Measurements from ENCODE around the gene APP. TPM values are rescaled to one million over a fixed set of nuclear protein-coding genes. Genes with fewer than 3 reads are reported as not detected.

The APP gene
- total and polyA plus RNA-seq, 12 donors, result 106 to 434 (median 389) TPM

DNA sequence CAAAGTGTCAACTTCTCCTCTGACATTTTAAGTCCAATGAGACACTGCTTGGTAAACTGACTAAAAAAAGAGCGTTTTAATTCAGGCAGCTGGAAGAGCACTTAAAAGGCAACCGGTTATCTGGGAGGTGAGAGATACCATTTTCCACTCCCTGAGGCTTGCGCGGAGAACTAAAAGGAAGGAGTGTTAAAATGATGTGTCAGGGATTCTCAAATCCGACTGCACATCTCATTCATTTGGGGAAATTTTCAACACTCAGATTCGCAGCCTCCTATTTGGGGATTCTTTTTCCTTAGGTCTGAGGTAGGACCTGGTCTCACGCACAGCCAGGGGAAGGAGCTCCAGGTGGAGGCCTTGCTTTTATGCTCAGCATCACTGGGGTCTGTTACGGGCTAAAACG is 281.9 kb downstream of the APP start:
- Histone ChIP-seq H3K27me3 (no peaks in the 10 kb centered on the region), H3K4me1 (peaks cover 0 to 36% (median 12%) of the 10 kb centered on the region in 9 donors), H3K9me3 (peaks cover 0 to 2% (median 0%) of the 10 kb centered on the region in 11 donors), H3K4me3 (no peak overlapping the region), H3K27ac (no peak overlapping the region), H3K36me3 (peaks cover 0 to 65% (median 8%) of the 10 kb centered on the region in 9 donors)
- ATAC-seq (no peak), DNase-seq (no peak)
- TF ChIP-seq, protein P1, sequence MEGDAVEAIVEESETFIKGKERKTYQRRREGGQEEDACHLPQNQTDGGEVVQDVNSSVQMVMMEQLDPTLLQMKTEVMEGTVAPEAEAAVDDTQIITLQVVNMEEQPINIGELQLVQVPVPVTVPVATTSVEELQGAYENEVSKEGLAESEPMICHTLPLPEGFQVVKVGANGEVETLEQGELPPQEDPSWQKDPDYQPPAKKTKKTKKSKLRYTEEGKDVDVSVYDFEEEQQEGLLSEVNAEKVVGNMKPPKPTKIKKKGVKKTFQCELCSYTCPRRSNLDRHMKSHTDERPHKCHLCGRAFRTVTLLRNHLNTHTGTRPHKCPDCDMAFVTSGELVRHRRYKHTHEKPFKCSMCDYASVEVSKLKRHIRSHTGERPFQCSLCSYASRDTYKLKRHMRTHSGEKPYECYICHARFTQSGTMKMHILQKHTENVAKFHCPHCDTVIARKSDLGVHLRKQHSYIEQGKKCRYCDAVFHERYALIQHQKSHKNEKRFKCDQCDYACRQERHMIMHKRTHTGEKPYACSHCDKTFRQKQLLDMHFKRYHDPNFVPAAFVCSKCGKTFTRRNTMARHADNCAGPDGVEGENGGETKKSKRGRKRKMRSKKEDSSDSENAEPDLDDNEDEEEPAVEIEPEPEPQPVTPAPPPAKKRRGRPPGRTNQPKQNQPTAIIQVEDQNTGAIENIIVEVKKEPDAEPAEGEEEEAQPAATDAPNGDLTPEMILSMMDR (IDR thresholded peaks at IDR 0.05), result no peak
- intact Hi-C loops (cut with DNase I), result loop anchor here in 3 of 10 donors (5.0 to 10.0 kb wide), 4 partner anchors 284 to 826 kb away; partner anchors contain the start of genes APP (in 1 of the 3) and MRPL39 (in 1 of the 3)
- WGBS, 2 donors, result 86 to 90% methylated on average over 9 of the region's 9 CpGs

DNA sequence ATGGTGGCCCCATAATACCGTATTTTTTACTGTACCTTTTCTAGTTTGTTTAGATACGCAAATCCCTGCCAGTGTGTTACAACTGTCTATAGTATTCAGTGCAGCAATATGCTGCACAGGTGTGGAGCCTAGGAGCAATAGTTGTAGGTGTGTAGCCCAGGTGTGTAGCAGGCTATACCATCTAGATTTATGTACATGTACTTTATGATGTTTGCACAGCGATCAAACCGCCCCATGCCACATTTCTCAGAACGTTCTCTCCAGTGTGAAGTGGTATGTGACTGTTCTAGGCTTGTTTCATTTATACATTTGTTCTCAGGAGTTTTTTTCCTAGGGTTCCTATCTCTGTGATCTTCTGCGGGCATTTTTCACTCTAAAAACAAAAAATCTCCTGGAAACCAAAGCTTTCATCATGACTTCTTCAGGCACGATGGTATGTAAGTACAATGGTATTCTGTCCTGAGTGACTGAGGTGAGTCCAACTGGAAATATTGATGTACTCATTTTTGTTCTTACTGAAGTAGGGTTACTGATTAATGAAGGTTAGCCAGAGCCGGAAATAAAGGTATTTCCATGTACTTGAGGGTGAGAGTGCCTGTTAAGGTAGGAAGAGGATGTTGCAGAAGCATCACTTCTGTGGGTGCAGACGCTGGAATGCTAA is 282.8 kb downstream of the APP start:
- H3K9me3 ChIP-seq, result no peaks in the 10 kb centered on the region
- H3K4me3 ChIP-seq, result no peak overlapping the region
- H3K36me3 ChIP-seq, result peaks cover 0 to 66% (median 8%) of the 10 kb centered on the region in 9 donors
- no peaks in the 10 kb centered on the region for H3K27me3 ChIP-seq
- DNase-seq (no peak), ATAC-seq (no peak)
- TF ChIP-seq, protein P1 (IDR thresholded peaks at IDR 0.05), result no peak
- H3K4me1 ChIP-seq, result peaks cover 0 to 36% (median 12%) of the 10 kb centered on the region in 9 donors
- WGBS, 2 donors, result 88 to 91% methylated on average over 9 of the region's 9 CpGs
- intact Hi-C loops (cut with DNase I), result loop anchor here in 4 of 10 donors (2.0 to 10.0 kb wide), 5 partner anchors 283 to 829 kb away; partner anchors contain the start of genes APP (in 1 of the 4) and MRPL39 (in 1 of the 4)
- H3K27ac ChIP-seq, result no peak overlapping the region

DNA sequence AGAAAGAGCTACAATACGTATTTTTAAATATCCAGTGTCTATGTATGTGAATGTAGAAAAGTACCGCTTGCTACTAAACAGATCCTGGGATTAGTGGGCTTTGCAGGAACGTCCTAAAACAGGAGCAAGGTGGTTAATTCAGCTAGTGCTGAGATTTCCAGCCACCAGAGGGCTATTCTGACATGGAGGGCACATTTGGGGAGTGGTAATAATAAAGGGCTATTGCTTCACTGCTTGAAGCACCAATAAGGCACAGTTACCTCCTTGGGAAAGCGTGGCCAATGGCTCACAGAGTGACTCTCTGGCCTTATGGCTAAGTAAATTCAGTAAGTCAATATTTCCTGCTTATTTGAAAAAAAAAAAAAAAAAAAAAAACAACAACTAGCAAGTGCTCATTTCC is 283.4 kb downstream of the APP start:
- intact Hi-C loops (cut with DNase I), result loop anchor here in 4 of 10 donors (2.0 to 10.0 kb wide), 5 partner anchors 282 to 830 kb away; partner anchors contain the start of genes APP (in 1 of the 4) and MRPL39 (in 1 of the 4)
- Histone ChIP-seq H3K27ac (no peak overlapping the region), H3K4me1 (peaks cover 0 to 30% (median 12%) of the 10 kb centered on the region in 9 donors), H3K4me3 (no peak overlapping the region), H3K36me3 (peaks cover 0 to 71% (median 8%) of the 10 kb centered on the region in 9 donors), H3K27me3 (no peaks in the 10 kb centered on the region), H3K9me3 (no peaks in the 10 kb centered on the region)
- TF ChIP-seq, protein P1 (IDR thresholded peaks at IDR 0.05), result no peak
- 95 to 98% methylated on average over 4 of the region's 4 CpGs for WGBS, 2 donors
- ATAC-seq (no peak), DNase-seq (no peak)

DNA sequence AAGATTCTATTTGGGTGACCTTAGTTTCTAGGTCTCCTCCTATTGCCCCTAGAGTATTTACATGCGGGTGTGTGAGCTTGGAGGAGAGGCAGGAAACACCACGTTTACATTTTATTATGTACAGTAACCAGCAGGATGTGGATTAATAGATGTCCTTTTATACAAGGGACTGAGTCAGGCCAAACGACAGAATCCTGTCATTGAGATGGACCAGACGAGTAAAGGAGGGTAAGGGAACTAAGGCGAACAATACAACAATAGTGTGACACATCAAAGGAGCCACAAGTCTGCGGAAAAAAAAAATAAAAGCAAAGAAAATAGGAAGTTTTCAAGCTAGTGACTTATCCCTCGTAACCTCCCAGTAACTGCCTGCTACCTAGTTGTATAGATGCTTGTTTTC is 284.7 kb downstream of the APP start:
- TF ChIP-seq, protein P1 (IDR thresholded peaks at IDR 0.05), result no peak
- no peak overlapping the region for H3K4me3 ChIP-seq
- no peaks in the 10 kb centered on the region for H3K27me3 ChIP-seq
- peak overlapping the region in 4 of 10 donors; percentile 29 to 71 (median 32) for H3K27ac ChIP-seq
- no peak for DNase-seq
- WGBS, 2 donors, result 54 to 65% methylated on average over 7 of the region's 7 CpGs
- H3K36me3 ChIP-seq, result peaks cover 0 to 68% (median 8%) of the 10 kb centered on the region in 9 donors
- no peaks in the 10 kb centered on the region for H3K9me3 ChIP-seq
- H3K4me1 ChIP-seq, result peaks cover 0 to 24% (median 12%) of the 10 kb centered on the region in 9 donors
- ATAC-seq, result peak in 5 of 8 donors; percentile 9 to 72 (median 37)
- intact Hi-C loops (cut with DNase I), result loop anchor here in 4 of 10 donors (2.0 to 10.0 kb wide), 5 partner anchors 281 to 831 kb away; partner anchors contain the start of genes APP (in 1 of the 4) and MRPL39 (in 1 of the 4)
